NB4 (cell line): ENCODE results near the gene MYLK4.

Experiments used
- DNase-seq: peaks from one replicate; pipeline ENCODE4 v3.0.0; 2010; ENCODE audit warnings: low read depth
- H3K4me3 ChIP-seq: one replicate; pipeline ENCODE4 v1.5.1; 2011; ENCODE audit warnings: mild to moderate bottlenecking, low read depth, low read length, moderate library complexity
- MYC ChIP-seq: IDR thresholded peaks from 2 replicates; pipeline ENCODE4 v1.6.1; 2011; ENCODE audit warnings: low read depth, low read length
- POLR2A ChIP-seq: IDR thresholded peaks from 2 replicates; pipeline ENCODE4 v1.6.1; 2011; ENCODE audit warnings: mild to moderate bottlenecking; ENCODE audit not compliant: insufficient read length; ENCODE audit errors: extremely low read depth
- TF ChIP-seq, protein P1 (sequence below): IDR thresholded peaks from one replicate; pipeline ENCODE4 v1.5.1; 2012; ENCODE audit warnings: low read depth, low read length
- TF ChIP-seq, protein P2 (sequence below): IDR thresholded peaks from 2 replicates; pipeline ENCODE4 v1.6.1; 2011; ENCODE audit warnings: low read depth, low read length

The MYLK4 gene

DNA sequence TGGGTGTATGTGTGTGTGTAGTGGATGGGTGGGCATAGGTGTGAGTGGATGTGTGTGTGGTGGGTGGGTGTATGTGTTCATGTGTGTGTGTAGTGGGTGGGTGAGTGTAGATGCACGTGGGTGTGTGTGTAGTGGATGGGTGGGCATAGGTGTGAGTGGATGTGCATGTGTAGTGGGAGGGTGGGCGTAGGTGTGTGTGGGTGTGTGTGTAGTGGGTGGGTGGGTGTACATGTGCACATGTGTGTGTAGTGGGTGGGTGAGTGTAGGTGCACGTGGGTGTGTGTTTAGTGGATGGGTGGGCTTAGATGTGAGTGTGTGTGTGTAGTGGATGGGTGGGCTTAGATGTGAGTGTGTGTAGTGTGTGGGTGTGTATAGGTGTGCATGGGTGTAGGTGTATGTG is 104.4 kb downstream of the MYLK4 start:
- no peak for TF ChIP-seq POLR2A
- TF ChIP-seq, protein P1, sequence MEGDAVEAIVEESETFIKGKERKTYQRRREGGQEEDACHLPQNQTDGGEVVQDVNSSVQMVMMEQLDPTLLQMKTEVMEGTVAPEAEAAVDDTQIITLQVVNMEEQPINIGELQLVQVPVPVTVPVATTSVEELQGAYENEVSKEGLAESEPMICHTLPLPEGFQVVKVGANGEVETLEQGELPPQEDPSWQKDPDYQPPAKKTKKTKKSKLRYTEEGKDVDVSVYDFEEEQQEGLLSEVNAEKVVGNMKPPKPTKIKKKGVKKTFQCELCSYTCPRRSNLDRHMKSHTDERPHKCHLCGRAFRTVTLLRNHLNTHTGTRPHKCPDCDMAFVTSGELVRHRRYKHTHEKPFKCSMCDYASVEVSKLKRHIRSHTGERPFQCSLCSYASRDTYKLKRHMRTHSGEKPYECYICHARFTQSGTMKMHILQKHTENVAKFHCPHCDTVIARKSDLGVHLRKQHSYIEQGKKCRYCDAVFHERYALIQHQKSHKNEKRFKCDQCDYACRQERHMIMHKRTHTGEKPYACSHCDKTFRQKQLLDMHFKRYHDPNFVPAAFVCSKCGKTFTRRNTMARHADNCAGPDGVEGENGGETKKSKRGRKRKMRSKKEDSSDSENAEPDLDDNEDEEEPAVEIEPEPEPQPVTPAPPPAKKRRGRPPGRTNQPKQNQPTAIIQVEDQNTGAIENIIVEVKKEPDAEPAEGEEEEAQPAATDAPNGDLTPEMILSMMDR, result no peak
- no peak for TF ChIP-seq MYC
- TF ChIP-seq, protein P2, sequence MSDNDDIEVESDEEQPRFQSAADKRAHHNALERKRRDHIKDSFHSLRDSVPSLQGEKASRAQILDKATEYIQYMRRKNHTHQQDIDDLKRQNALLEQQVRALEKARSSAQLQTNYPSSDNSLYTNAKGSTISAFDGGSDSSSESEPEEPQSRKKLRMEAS, result no peak
- no peak for DNase-seq
- H3K4me3 ChIP-seq, result no peak overlapping the region

DNA sequence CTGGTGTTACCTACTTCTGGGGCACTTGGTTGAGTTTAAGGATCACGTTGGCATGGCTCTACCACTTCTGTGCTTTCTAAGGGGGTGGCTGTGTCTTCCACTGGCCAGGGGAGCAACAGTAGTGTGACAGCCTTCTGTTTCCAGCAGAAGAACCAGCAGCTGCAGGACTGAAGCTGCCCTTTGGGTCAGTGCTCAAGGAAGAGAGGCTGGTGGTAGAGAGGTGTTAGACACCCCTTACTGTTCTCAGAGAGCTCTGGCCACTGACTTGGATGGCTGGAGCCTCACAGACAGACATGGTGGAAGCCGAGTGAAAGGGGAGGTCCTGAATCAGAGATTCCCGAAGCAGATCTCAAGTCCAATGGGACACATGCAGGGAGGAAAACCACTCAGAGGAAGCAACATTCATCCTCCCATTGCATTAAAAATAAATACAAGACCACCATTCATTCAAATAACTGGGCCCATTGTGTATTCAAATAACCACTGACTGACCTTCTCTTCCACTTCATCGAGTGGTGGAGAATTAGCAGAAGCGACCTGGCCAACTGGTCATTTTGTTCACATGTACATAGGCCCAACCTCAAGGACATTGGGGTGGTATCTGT is 106.7 kb downstream of the MYLK4 start:
- no peak for DNase-seq
- TF ChIP-seq MYC (no peak), POLR2A (no peak)
- TF ChIP-seq, protein P1, result no peak
- TF ChIP-seq, protein P2, result no peak
- no peak overlapping the region for H3K4me3 ChIP-seq

DNA sequence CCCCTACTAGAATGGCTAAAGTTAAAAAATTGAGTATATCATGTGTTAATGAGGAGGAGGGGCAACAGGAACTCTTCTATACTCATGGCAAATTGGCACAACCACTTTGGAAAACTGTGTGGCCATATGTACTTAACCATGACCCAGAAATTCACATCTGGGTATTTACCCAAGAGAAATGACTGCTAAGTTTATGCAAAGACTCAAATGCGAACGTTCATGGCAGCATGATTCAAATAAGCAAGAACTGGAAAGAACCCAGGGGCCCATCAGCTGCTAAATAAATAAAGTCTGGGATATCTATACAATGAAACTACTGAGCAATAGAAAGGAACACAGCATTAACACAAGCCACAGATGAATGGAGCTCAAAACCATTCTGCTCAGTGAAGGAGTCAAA is 107.6 kb downstream of the MYLK4 start:
- no peak for DNase-seq
- TF ChIP-seq POLR2A (no peak), MYC (no peak)
- TF ChIP-seq, protein P2, result no peak
- TF ChIP-seq, protein P1, result no peak
- H3K4me3 ChIP-seq, result no peak overlapping the region

DNA sequence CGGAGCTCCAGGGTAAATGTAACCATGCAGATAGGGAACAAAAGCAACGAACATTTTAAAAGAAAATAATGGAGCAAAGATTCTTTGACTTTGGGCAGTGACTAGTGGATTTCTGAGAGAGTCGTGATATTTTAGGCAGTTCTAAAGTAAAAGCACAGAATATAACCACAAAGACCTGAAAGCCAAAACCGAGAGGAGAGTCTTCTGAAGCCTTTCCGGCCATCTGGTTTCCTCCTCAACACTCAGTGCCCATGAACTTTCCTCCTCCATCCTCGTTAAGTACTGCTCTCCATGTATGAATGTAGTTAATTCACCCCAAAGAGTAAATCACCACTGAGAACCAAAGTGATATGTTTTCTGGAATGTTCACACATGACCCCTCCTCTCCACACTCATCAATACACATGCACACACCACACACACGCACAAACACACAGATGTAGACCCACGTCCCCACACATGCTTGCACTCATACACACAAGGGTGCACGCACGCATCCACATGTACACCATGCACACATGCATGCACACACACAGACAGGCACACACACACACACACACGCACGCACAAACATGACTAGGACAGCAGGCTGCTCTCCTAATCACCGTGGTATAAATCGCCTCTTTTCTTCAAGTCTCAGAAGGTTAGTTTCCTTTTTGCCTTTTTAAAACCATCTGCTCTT is 109.5 kb downstream of the MYLK4 start:
- no peak overlapping the region for H3K4me3 ChIP-seq
- DNase-seq, result no peak

DNA sequence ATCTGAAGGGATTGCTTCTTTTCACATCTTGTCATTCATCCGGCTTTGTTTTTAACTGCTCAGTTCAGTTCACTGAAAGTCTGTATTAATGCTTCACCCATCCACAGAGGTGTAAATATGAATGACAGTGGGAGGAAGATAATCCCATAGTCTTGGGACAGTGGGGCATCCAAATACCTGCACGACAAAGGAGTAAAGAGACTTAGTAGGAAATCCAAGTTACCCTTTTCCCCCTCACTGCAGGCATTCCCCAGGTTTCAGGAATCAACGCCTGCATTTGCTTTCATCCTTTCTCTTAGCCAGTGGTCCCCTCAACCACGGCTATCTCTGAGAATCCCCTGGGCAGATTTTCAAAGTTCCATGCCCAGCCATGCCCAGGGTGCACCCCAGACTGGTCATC is 110.2 kb downstream of the MYLK4 start:
- no peak overlapping the region for H3K4me3 ChIP-seq
- no peak for DNase-seq
- TF ChIP-seq, protein P2, result no peak
- no peak for TF ChIP-seq MYC
- TF ChIP-seq, protein P1, result no peak
- TF ChIP-seq POLR2A, result no peak

More for the DNA sequence above, 109.5 kb downstream of the MYLK4 start:
- TF ChIP-seq MYC (no peak), POLR2A (no peak)
- TF ChIP-seq, protein P2, result no peak
- TF ChIP-seq, protein P1, result no peak
